H9 (cell line): Measurements from ENCODE around the gene CFAP119. TPM values are rescaled to one million over a fixed set of nuclear protein-coding genes. Genes with fewer than 3 reads are reported as not detected.

ENCODE experiments used
- DNase-seq: peaks from one replicate; pipeline ENCODE4 v3.0.0-alpha.2; 2017
- H2AFZ ChIP-seq: one replicate; pipeline ENCODE4 v1.6.1; 2013; ENCODE audit warnings: mild to moderate bottlenecking, low read length, control low read depth, moderate library complexity
- H2AK5ac ChIP-seq: 2 replicates; pipeline ENCODE4 v1.6.1; 2013; ENCODE audit warnings: low read length, control low read depth, mixed read lengths; ENCODE audit not compliant: insufficient read length
- H2BK120ac ChIP-seq: one replicate; pipeline ENCODE4 v1.6.1; 2013; ENCODE audit warnings: low read depth, mild to moderate bottlenecking, low read length, control low read depth, inconsistent platforms; ENCODE audit not compliant: poor library complexity, severe bottlenecking
- H2BK12ac ChIP-seq: 2 replicates; pipeline ENCODE4 v1.6.1; 2013; ENCODE audit warnings: low read length, control low read depth, mixed read lengths, low read depth; ENCODE audit not compliant: insufficient read length
- H2BK15ac ChIP-seq: 2 replicates; pipeline ENCODE4 v1.6.1; 2013; ENCODE audit warnings: low read depth, low read length, control low read depth
- H2BK20ac ChIP-seq: one replicate; pipeline ENCODE4 v1.6.1; 2013; ENCODE audit warnings: low read depth, mild to moderate bottlenecking, low read length, control low read depth, inconsistent platforms; ENCODE audit not compliant: poor library complexity, severe bottlenecking
- H2BK5ac ChIP-seq: 2 replicates; pipeline ENCODE4 v1.6.1; 2013; ENCODE audit warnings: low read length, control low read depth, mixed read lengths; ENCODE audit not compliant: insufficient read length
- H3K14ac ChIP-seq: 2 replicates; pipeline ENCODE4 v1.6.1; 2013; ENCODE audit warnings: low read length, control low read depth; ENCODE audit not compliant: insufficient read depth
- H3K18ac ChIP-seq: 2 replicates; pipeline ENCODE4 v1.6.1; 2013; ENCODE audit warnings: low read depth, mild to moderate bottlenecking, mixed read lengths, low read length, control low read depth; ENCODE audit not compliant: insufficient read length
- H3K23ac ChIP-seq: 2 replicates; pipeline ENCODE4 v1.6.1; 2013; ENCODE audit warnings: low read length, control low read depth, mixed read lengths, low read depth; ENCODE audit not compliant: insufficient read length
- H3K23me2 ChIP-seq: 2 replicates; pipeline ENCODE4 v1.6.1; 2013; ENCODE audit warnings: low read depth, mild to moderate bottlenecking, mixed read lengths, low read length, control low read depth; ENCODE audit not compliant: insufficient read length, poor library complexity, severe bottlenecking
- H3K27ac ChIP-seq: 2 replicates; pipeline ENCODE4 v1.5.1; 2013; ENCODE audit warnings: low read length, control low read depth, mixed read lengths, low read depth; ENCODE audit not compliant: insufficient read length
- H3K27me3 ChIP-seq: 2 replicates; pipeline ENCODE4 v1.6.1; 2013; ENCODE audit warnings: low read length, control low read depth, inconsistent platforms; ENCODE audit not compliant: insufficient read depth
- H3K4ac ChIP-seq: 2 replicates; pipeline ENCODE4 v1.6.1; 2013; ENCODE audit warnings: low read depth, mild to moderate bottlenecking, control low read depth, inconsistent platforms, low read length, moderate library complexity
- H3K4me1 ChIP-seq: 2 replicates; pipeline ENCODE4 v1.6.1; 2013; ENCODE audit warnings: low read length, control low read depth, inconsistent platforms; ENCODE audit not compliant: insufficient read depth
- H3K4me2 ChIP-seq: 2 replicates; pipeline ENCODE4 v1.6.1; 2013; ENCODE audit warnings: low read length, control low read depth, mixed read lengths; ENCODE audit not compliant: insufficient read length, insufficient read depth
- H3K56ac ChIP-seq: 2 replicates; pipeline ENCODE4 v1.6.1; 2013; ENCODE audit warnings: low read depth, mild to moderate bottlenecking, mixed read lengths, low read length, control low read depth; ENCODE audit not compliant: insufficient read length
- H3K79me1 ChIP-seq: 2 replicates; pipeline ENCODE4 v1.6.1; 2013; ENCODE audit warnings: low read depth, mild to moderate bottlenecking, moderate library complexity, low read length, control low read depth, inconsistent platforms; ENCODE audit not compliant: insufficient read depth, poor library complexity, severe bottlenecking
- H3K79me2 ChIP-seq: 2 replicates; pipeline ENCODE4 v1.6.1; 2013; ENCODE audit warnings: low read length, control low read depth, inconsistent platforms; ENCODE audit not compliant: insufficient read depth
- H3K9ac ChIP-seq: 2 replicates; pipeline ENCODE4 v1.6.1; 2013; ENCODE audit warnings: low read length, control low read depth, mixed read lengths; ENCODE audit not compliant: insufficient read length; ENCODE audit errors: extremely low read depth
- H3K9me3 ChIP-seq: one replicate; pipeline ENCODE4 v1.6.1; 2013; ENCODE audit warnings: low read depth, low read length, inconsistent platforms; ENCODE audit not compliant: control insufficient read depth
- H3T11ph ChIP-seq: one replicate; pipeline ENCODE4 v1.6.1; 2013; ENCODE audit warnings: mild to moderate bottlenecking, low read length, control low read depth, inconsistent platforms
- H4K20me1 ChIP-seq: one replicate; pipeline ENCODE4 v1.6.1; 2013; ENCODE audit not compliant: control insufficient read depth, insufficient read length, insufficient read depth
- H4K5ac ChIP-seq: 2 replicates; pipeline ENCODE4 v1.6.1; 2013; ENCODE audit warnings: low read depth, mild to moderate bottlenecking, mixed read lengths, low read length, control low read depth; ENCODE audit not compliant: insufficient read length
- H4K8ac ChIP-seq: replicated peaks from 2 replicates; pipeline ENCODE4 v1.6.1; 2013; ENCODE audit warnings: low read length, control low read depth, mixed read lengths, low read depth; ENCODE audit not compliant: insufficient read length
- H4K91ac ChIP-seq: 2 replicates; pipeline ENCODE4 v1.6.1; 2013; ENCODE audit warnings: low read depth, mild to moderate bottlenecking, moderate library complexity, mixed read lengths, low read length, control low read depth; ENCODE audit not compliant: insufficient read length
- H3K27ac Mint-ChIP-seq, 3 experiments: 2 replicates in 2 of 3; 3 replicates in 1 of 3; pipeline ENCODE4 v1.8.0; 2020 to 2021; ENCODE audit warnings: mixed read lengths in 3 of 3, mild to moderate bottlenecking in 1 of 3, moderate library complexity in 1 of 3
- H3K27me3 Mint-ChIP-seq: 2 replicates; pipeline ENCODE4 v1.8.0; 2021; ENCODE audit warnings: low read depth, mild to moderate bottlenecking, moderate library complexity, mixed read lengths
- H3K36me3 Mint-ChIP-seq, 3 experiments: 2 replicates in 2 of 3; 3 replicates in 1 of 3; pipeline ENCODE4 v1.8.0; 2020 to 2021; ENCODE audit warnings: low read depth in 3 of 3, mixed read lengths in 3 of 3; ENCODE audit not compliant: insufficient read depth in 1 of 3
- H3K4me1 Mint-ChIP-seq, 2 experiments: 2 replicates each; pipeline ENCODE4 v1.8.0; 2020; ENCODE audit warnings: mixed read lengths in 2 of 2
- H3K4me3 Mint-ChIP-seq, 2 experiments: 2 replicates in 1 of 2; 3 replicates in 1 of 2; pipeline ENCODE4 v1.8.0; 2020 to 2021; ENCODE audit warnings: mild to moderate bottlenecking in 2 of 2, mixed read lengths in 2 of 2, moderate library complexity in 1 of 2
- H3K9me3 Mint-ChIP-seq, 2 experiments: 2 replicates in 1 of 2; 3 replicates in 1 of 2; pipeline ENCODE4 v1.8.0; 2020; ENCODE audit warnings: mild to moderate bottlenecking in 2 of 2, mixed read lengths in 2 of 2, moderate library complexity in 1 of 2
- WGBS: extraction: QIAGEN DNeasy Blood & Tissue Kit; methylation state at CpG from one replicate; pipeline ENCODE4 v1.1.7; 2013; ENCODE audit warnings: missing lambda C conversion rate, low lambda C conversion rate, mixed read lengths; ENCODE audit not compliant: insufficient read length; ENCODE audit errors: extremely low coverage; 5-methylcytosine and 5-hydroxymethylcytosine counted together
- total RNA-seq: library from RNA; stranded (reverse); gene quantifications from 2 replicates; pipeline ENCODE4 v1.2.1, GENCODE V29; 2021
- TF ChIP-seq, protein P1 (sequence below): fragments of 200-600 bp; sonication (generic); conservative IDR thresholded peaks from 3 replicates; pipeline ENCODE4 v1.8.0; 2021; ENCODE audit warnings: antibody characterized with exemption, mild to moderate bottlenecking

CFAP119 gene
- total RNA-seq, 1 experiment from 2014 or later = 5.4 TPM

DNA sequence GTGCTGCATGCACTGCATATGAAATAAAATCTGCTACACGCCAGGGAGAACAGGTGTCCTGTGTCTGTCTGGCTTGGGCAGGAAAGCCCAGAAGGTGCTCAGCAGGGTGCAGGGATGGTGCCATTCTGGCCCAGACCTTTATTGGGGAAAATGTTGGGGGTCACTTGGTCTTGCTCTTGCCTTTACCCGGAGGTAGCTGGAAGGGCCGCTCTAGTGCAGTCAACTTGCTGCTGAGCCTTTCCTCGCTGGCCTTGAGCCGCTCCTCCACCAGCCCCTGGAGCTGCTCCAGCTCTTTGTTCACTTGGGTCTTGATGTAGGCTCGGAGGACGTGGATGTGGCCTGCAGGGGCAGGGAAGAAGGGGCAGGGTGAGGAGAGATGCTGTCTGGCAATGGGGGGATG, 4.5 kb downstream of the CFAP119 start:
- H2AFZ ChIP-seq = no peak overlapping the region
- H3K36me3 Mint-ChIP-seq = peaks cover 2 to 52% (median 31%) of the 10 kb centered on the region in 3 experiments; a peak in 6 of 7 replicates
- no peak overlapping the region for H3K4ac ChIP-seq
- H3K79me2 ChIP-seq = no peaks in the 10 kb centered on the region
- no peak overlapping the region for H2AK5ac ChIP-seq
- no peak overlapping the region for H4K8ac ChIP-seq
- no peak overlapping the region for H3T11ph ChIP-seq
- H3K27ac ChIP-seq = no peak overlapping the region
- H3K27me3 ChIP-seq = no peaks in the 10 kb centered on the region
- H3K9me3 ChIP-seq = no peaks in the 10 kb centered on the region
- peak overlapping the region in 1 of 3 experiments; percentile 57; a peak in 1 of 7 replicates for H3K27ac Mint-ChIP-seq
- H3K4me1 Mint-ChIP-seq = peaks cover 7 to 9% of the 10 kb centered on the region in 2 experiments
- H3K18ac ChIP-seq = no peak overlapping the region
- H3K79me1 ChIP-seq = no peaks in the 10 kb centered on the region
- DNase-seq = no peak
- no peak overlapping the region for H3K4me2 ChIP-seq
- no peaks in the 10 kb centered on the region for H4K20me1 ChIP-seq
- H3K56ac ChIP-seq = no peak overlapping the region
- H3K9me3 Mint-ChIP-seq = no peaks in the 10 kb centered on the region
- H4K5ac ChIP-seq = no peak overlapping the region
- no peak overlapping the region; a peak in 1 of 5 replicates for H3K4me3 Mint-ChIP-seq
- H3K14ac ChIP-seq = no peak overlapping the region
- H3K9ac ChIP-seq = no peak overlapping the region
- H4K91ac ChIP-seq = no peak overlapping the region
- H2BK120ac ChIP-seq = no peak overlapping the region
- no peaks in the 10 kb centered on the region for H3K4me1 ChIP-seq
- WGBS = no CpG with 5 or more reads among the region's 7 CpGs
- TF ChIP-seq, protein P1, sequence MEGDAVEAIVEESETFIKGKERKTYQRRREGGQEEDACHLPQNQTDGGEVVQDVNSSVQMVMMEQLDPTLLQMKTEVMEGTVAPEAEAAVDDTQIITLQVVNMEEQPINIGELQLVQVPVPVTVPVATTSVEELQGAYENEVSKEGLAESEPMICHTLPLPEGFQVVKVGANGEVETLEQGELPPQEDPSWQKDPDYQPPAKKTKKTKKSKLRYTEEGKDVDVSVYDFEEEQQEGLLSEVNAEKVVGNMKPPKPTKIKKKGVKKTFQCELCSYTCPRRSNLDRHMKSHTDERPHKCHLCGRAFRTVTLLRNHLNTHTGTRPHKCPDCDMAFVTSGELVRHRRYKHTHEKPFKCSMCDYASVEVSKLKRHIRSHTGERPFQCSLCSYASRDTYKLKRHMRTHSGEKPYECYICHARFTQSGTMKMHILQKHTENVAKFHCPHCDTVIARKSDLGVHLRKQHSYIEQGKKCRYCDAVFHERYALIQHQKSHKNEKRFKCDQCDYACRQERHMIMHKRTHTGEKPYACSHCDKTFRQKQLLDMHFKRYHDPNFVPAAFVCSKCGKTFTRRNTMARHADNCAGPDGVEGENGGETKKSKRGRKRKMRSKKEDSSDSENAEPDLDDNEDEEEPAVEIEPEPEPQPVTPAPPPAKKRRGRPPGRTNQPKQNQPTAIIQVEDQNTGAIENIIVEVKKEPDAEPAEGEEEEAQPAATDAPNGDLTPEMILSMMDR = no peak
- peaks cover 12% of the 10 kb centered on the region for H3K23me2 ChIP-seq
- no peaks in the 10 kb centered on the region for H3K27me3 Mint-ChIP-seq
- H2BK5ac ChIP-seq = no peak overlapping the region
- H3K23ac ChIP-seq = no peak overlapping the region
- no peak overlapping the region for H2BK12ac ChIP-seq
- H2BK15ac ChIP-seq = no peak overlapping the region
- H2BK20ac ChIP-seq = no peak overlapping the region
